HUES64 (cell line): Measurements from ENCODE around the gene NEK2.

Experiments
- H3K27ac ChIP-seq: 2 replicates; pipeline ENCODE4 v1.7.0; 2013; ENCODE audit warnings: low read depth, low read length, inconsistent platforms
- H3K27me3 ChIP-seq: 2 replicates; pipeline ENCODE4 v1.6.1; 2013; ENCODE audit warnings: mild to moderate bottlenecking, low read length; ENCODE audit not compliant: insufficient read depth
- H3K36me3 ChIP-seq: 2 replicates; pipeline ENCODE4 v1.6.1; 2013; ENCODE audit warnings: mild to moderate bottlenecking, low read length; ENCODE audit not compliant: insufficient read depth
- H3K4me1 ChIP-seq: 2 replicates; pipeline ENCODE4 v1.6.1; 2013; ENCODE audit warnings: mild to moderate bottlenecking, low read length, moderate library complexity; ENCODE audit not compliant: insufficient read depth
- H3K4me3 ChIP-seq: 2 replicates; pipeline ENCODE4 v1.5.1; 2013; ENCODE audit warnings: mild to moderate bottlenecking, low read length, moderate library complexity
- H3K9ac ChIP-seq: 2 replicates; pipeline ENCODE4 v1.6.1; 2013; ENCODE audit warnings: mild to moderate bottlenecking, low read depth, low read length
- H3K9me3 ChIP-seq: 2 replicates; pipeline ENCODE4 v1.6.1; 2013; ENCODE audit warnings: low read depth, low read length; ENCODE audit not compliant: insufficient read depth
- WGBS: fragments of 150-250, 120-280 bp; methylation state at CpG from one replicate; pipeline ENCODE4 v1.1.7; 2013; ENCODE audit warnings: missing lambda C conversion rate; 5-methylcytosine and 5-hydroxymethylcytosine counted together

Gene NEK2

GRCh38 chr1:211616231-211616964, 59.0 kb downstream of the NEK2 start:
- Histone ChIP-seq H3K27me3 (no peaks in the 10 kb centered on the region), H3K27ac (no peak overlapping the region), H3K9ac (no peak overlapping the region), H3K9me3 (no peaks in the 10 kb centered on the region), H3K4me1 (no peaks in the 10 kb centered on the region), H3K36me3 (no peaks in the 10 kb centered on the region), H3K4me3 (no peak overlapping the region)
- WGBS, result 90% methylated on average over 13 of the region's 13 CpGs

DNA sequence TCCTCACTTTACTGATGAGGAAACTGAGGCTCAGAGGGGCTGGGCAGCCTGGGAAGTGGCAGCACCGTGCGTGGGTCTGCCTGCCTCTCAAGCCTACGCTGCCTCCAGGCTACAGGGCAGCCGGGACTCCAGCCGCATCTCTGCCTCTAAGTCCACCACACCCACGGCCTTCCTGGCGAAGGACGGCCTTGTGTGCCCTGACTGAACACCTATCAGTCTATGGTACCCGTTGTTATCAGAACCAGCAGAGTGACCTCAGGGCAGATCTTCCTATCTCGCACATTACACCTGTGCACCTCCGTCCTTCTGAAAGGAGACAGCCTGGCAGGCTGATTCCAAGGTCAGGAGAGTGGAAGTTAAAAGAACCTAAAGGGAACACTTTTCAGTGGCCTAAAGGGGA, 60.8 kb downstream of the NEK2 start:
- Histone ChIP-seq H3K4me1 (no peaks in the 10 kb centered on the region), H3K27me3 (no peaks in the 10 kb centered on the region), H3K9ac (no peak overlapping the region), H3K27ac (no peak overlapping the region), H3K4me3 (no peak overlapping the region), H3K36me3 (no peaks in the 10 kb centered on the region), H3K9me3 (no peaks in the 10 kb centered on the region)
- WGBS, result 94% methylated on average over 11 of the region's 11 CpGs

- H3K9me3 ChIP-seq, result no peaks in the 10 kb centered on the region
- no peak overlapping the region for H3K9ac ChIP-seq
- H3K4me1 ChIP-seq, result no peaks in the 10 kb centered on the region
- H3K4me3 ChIP-seq, result no peak overlapping the region
- no peaks in the 10 kb centered on the region for H3K36me3 ChIP-seq
- H3K27me3 ChIP-seq, result no peaks in the 10 kb centered on the region
- WGBS, result 88% methylated on average over 5 of the region's 5 CpGs
- H3K27ac ChIP-seq, result no peak overlapping the region
These were observed 61.5 kb downstream of the NEK2 start for GRCh38 chr1:211613951-211614350.

- no peaks in the 10 kb centered on the region for H3K4me1 ChIP-seq
- WGBS, result 90% methylated on average over 8 of the region's 8 CpGs
- no peaks in the 10 kb centered on the region for H3K9me3 ChIP-seq
- no peaks in the 10 kb centered on the region for H3K36me3 ChIP-seq
- no peak overlapping the region for H3K4me3 ChIP-seq
- no peak overlapping the region for H3K27ac ChIP-seq
- H3K27me3 ChIP-seq, result no peaks in the 10 kb centered on the region
- H3K9ac ChIP-seq, result no peak overlapping the region
These were observed 62.1 kb downstream of the NEK2 start for GRCh38 chr1:211613108-211613947.

DNA sequence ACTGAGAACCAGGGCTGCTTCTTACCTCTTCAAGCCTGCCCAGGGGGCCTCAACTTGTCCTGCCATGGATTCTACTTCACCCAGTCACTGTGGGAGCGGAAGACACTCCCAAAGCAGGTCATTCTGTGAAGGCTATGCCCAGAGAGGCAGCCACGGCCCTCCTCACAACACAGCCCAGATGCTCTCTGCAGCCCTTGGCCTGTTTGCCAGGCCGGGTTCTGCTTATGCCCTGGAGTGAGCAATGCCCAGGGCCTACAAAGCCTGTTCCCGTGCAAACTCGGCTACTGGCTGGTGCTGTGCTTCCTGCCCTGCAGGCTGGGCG, 62.7 kb downstream of the NEK2 start:
- Histone ChIP-seq H3K36me3 (no peaks in the 10 kb centered on the region), H3K9ac (no peak overlapping the region), H3K4me3 (no peak overlapping the region), H3K4me1 (no peaks in the 10 kb centered on the region), H3K27ac (no peak overlapping the region), H3K27me3 (no peaks in the 10 kb centered on the region), H3K9me3 (no peaks in the 10 kb centered on the region)
- WGBS, result 94% methylated on average over 6 of the region's 6 CpGs
